Activated CD4-positive, alpha-beta T cell treated with anti-CD3 and anti-CD28 coated beads, Interleukin-2, amount 50 U/mL, for 4 hours (primary cell): ENCODE measurements around the gene UBAC2.

ENCODE experiments used
- DNase-seq, 2 experiments: peaks; one replicate each; pipeline ENCODE4 v3.0.0-alpha.2; 2020

UBAC2 gene, protein sequence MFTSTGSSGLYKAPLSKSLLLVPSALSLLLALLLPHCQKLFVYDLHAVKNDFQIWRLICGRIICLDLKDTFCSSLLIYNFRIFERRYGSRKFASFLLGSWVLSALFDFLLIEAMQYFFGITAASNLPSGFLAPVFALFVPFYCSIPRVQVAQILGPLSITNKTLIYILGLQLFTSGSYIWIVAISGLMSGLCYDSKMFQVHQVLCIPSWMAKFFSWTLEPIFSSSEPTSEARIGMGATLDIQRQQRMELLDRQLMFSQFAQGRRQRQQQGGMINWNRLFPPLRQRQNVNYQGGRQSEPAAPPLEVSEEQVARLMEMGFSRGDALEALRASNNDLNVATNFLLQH

DNA sequence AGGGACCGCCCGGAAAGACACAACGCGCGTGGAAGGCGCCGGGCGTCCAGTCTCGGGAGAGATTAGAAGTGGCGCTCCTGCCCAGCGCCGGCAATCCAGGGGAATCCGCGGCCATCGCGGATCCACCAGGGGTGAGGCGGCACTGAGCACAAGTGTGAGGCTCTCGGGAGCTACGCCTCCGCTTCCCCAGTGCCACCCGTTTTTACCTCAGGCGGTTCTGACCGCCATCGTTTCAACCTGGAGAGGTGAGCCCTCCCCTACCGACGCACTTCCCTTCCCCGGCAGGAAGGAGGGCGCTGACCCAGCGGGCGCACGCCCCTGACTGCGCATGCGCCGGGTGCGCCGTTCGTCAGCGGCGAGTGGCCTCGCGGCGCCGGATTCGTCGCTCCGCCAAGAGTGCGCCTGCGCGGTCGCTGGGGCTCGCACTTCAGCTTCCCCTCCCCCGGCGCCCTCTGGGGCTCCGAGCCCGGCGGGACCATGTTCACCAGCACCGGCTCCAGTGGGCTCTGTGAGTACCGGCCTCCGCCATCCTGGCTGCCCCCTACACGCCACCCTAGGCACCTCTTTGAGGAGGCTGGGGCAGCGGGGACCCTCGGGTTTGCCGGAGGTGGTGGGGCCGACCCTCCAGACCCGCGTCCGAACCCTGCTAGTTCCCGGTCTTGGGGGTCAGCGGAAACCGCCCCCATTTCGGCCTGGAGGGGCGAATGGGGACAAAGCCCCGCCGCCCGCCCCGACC is at the start of gene UBAC2:
Gene UBAC2, plus strand, starts transcription at position 423 of the 736 bp plus-strand sequence. Its CDS starts 55 bp downstream, at position 478.
- peak; percentile 92 to 94 for DNase-seq

DNA sequence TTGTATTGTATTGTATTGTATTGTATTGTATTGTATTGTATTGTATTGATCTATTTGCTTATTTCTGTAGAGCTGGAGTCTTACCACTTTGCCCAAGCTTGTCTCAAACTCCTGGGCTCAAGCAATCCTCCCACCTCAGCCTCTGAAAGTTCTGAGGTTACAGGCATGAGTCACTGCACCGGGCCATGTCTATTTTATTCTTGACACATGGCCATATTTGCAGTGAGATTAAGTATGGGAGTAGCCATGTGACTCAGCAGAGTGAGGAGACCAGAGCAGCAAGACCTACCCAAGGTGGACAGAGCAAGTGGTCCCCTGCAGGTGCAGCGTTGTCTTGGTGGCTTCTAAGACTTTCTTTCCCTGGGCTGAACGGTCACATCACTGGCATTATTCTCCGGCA is 49.1 kb upstream of the UBAC2 start:
- no peak for DNase-seq

DNA sequence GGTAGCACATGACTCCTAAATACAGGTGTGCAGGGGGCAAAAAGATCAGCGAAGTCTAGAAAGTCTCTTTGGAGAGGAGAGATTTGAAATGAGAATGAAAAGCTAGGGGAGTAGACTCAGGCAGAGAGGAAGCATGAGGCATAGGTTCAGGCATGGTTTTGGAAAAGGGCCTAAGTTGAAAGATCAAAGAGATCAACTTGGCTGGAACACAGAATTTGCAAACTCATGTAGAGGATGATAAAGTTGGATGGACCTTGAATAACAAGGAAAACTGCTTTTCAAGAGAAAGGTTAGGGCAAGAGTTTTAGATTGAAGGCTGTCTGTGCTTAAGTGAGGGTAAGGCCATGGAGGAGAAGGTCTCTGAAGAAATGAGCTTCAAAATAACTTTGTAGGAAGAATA is 47.4 kb upstream of the UBAC2 start:
- no peak for DNase-seq

DNA sequence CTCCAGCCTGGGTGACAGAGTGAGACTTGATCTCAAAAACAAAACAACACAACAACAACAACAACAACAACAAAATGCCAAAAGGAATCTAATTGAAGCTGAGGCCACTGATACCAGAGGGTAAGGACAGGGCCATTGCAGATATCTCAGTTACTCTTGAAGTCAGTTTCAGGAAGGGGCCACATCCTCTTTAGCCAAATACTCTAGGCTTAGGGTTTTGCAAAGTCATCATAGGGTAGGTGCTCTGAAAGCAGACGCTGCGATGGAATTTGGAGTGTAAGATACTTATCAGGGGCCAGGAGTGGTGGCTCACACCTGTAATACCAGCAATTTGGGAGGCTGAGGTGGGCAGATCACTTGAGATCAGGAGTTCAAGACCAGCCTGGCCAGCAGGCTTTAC is 46.6 kb upstream of the UBAC2 start:
- no peak for DNase-seq

DNA sequence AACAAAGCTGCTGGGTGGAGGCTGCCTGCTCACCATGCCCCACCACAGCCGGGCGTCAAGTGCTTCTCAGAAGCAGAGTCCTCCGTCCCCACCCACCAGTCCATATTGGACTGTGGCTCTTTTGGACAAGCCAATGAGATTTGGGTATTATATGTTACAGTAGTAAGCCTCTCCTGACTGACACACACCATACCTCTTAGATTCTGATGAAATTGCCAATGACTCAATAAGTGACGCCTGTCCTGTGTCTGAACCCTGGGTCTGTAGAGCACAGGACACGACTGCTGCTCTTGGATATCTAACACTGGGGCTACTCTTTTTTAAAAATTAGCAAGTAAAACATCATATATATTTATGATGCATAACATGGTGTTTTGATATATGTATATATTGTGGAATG is 44.8 kb upstream of the UBAC2 start:
- no peak for DNase-seq

DNA sequence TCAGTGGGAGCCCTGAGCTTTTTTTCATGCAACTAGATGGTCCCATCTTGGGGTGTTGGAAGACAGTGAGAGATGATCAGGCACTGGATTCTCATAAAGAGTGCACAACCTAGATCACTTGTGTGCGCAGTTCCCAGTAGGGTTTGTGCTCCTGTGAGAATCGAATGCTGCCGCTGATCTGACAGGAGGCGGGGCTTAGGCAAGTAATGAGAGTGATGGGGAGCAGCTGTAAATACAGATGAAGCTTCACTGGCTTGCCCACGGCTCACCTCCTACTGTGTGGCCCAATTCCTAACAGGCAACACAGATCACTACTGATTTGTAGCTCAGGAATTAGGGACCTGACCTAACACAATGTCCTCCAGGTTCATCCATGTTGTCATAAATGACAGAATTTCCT is 43.6 kb upstream of the UBAC2 start:
- DNase-seq, result no peak

DNA sequence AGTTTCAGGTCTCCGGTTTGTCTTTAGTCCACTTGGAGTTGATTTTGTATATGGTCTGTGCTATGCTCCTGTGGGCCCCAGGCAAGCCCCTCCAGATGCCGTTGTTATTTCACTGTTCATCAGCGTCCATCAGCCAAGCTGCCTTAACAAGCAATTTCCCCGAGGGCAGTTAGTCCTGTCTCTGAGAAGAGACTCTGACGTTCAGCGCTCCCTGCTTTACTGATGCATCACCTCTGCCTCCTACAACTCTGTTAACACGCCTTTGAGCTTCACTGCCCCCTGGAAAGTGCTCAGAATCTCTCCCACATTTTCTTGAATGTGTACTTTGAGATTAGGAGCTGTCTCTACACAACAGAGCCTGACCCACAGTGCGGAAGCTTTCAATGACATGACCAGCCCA is 41.8 kb upstream of the UBAC2 start:
- DNase-seq, result no peak

DNA sequence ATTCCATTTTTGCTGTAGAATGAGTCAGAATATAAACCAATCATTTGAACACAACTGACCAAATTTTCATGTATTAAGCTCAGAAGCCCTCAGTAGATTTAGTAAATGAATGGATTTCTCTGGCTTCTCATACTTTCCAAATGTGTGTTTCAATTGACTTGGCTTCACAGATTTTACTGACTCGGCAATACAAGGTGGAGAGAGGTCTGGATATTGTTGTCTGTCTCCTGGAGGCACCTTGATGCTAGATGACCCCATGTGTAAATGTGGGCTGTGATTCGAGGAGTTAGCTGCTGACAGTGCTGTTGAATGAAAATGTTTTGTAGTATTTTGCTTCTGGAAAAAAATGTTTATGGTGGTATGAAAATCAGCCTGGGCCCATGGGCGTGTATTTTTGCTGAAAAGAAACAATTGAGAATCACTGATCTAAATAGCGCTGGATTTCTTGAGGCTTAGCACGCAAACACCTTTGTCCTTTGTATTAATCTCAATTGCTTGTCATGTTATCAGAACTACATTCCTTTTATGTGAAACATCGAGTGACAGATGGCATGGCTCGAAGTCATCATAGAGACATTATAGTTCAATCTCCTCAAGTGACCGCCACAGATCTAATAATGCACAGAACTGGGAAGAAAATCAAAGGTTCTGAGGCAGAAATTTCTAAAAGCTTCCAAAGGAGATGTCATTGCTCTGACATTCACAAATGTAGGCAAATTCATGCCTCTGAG is 41.2 kb upstream of the UBAC2 start:
- DNase-seq, result no peak

DNA sequence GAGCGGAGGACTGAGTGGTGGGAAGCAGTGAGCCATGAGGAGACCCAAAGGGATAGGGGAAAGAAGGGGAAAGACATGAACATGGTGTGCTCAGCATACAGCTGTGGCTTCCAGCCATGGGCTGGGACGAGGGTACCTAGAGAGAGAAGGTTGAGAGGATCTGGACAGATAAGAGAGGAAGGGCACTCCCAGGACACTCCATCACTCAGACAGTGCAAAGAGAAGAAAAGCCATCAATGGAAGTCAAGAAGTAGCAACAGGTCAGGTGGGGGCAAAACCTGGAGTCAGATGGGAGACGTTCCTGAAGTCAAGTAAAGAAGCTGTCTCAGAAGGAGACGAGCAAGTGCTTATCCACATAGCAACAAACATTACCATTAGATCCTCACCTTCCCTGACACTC is 40.2 kb upstream of the UBAC2 start:
- no peak for DNase-seq

DNA sequence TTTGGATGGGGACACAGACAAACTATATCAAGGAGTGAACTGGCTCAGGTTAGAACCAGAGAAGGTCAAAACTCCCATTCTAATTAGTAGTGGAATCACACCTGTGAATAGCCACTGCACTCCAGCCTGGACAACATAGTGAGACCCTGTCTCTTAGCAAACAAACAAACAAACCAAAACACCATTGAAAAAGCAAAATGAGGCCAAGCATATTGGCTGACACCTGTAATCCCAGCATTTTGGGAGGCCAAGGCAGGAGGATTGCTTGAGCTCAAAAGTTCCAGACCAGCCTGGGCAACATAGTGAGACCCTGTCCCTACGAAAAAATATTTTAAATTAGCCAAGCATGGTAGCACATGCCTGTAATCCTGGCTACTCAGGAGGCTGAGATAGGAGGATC is 39.1 kb upstream of the UBAC2 start:
- no peak for DNase-seq

DNA sequence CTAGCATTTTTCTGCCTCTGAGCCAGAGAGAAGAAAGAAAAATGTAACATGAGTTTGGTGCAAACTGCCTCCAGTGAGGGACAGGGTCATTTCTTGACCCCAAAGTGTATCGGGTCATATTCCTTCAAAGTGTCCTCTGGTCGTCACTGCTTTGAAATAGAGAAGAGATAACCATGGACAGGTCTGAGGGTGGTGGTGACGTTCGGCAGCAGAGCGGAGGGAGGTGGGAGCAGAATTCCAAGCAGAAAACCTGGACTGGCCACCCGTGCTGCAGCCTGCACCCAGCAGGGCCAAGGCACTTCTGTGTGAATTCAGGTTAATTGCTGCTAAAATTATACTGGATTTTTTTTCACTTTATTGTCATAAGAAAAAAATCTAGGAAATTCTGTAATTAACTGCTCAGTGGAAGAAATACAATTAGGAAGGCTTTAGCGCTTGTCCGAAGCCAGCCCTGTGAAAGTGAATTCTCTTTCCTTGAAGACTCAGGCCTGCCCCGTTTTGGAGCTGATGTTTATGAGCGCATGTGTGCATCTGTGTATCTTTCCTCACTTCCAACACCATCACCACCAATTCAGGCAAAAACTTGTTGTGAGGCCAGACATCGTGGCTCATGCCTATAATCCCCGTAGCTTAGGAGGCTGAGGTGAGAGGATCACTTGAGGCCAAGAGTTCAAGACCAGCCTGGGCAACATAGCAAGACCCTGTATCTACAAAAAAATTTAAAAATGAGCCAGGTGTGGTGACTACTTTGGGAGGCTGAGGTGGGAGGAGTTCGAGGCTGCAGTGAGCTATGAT is 37.9 kb upstream of the UBAC2 start:
- no peak for DNase-seq

DNA sequence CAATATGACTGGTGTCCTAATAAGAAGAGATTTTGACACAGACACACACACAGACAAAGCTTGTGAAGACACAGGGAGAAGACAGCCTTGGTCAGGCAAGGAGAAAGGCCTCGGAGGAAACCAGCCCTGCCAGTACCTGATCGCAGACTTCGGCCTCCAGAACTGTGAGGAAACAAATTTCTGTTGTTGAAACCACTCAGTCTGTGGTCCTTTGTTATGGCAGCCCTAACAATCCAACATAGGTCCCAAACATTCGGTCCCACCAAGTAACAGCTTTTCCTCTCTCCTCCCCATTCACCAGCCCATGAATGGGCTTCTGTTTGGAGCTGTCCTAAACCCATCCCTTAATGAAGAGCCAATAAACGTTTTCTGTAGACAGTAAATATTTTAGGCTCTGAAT is 36.4 kb upstream of the UBAC2 start:
- DNase-seq, result no peak

DNA sequence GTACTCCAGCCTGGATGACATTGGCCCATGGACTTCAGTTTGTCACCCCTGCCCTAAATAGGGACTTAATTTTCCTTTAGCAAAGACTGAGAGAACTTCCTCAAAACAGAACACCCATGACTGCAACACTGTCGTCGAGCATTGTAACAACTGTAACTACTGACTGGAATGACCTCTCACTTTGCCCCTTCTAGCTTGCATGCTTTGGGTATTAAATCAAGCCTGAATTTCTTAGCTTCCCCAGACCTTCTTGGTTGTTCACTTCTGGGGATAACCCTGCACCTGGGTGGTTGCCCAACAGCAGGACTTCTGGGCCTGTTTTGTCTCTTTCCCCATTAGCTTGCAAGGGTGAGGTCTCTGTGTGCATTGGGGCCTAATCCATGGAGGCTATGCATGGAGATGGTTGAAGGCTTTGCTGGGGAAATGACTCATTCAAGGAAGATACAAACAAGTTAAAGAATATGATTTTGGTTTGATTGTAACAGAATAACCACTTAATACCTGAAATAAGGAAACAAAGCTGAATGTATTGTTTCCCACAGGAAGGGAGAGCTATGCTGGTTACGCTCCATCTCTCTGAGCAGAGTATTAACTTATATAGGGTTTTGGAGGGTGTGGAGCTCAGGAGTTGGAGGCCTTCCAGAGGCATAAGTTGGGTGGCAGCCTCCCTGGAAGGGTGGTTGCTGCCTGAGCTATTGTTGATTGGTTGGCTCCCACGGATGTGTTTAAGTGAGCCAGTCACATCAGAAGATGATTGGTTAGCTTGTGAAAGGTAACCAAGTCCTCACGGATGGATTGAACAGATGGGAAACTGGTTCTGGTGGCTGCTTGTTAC is 34.7 kb upstream of the UBAC2 start:
- no peak for DNase-seq

DNA sequence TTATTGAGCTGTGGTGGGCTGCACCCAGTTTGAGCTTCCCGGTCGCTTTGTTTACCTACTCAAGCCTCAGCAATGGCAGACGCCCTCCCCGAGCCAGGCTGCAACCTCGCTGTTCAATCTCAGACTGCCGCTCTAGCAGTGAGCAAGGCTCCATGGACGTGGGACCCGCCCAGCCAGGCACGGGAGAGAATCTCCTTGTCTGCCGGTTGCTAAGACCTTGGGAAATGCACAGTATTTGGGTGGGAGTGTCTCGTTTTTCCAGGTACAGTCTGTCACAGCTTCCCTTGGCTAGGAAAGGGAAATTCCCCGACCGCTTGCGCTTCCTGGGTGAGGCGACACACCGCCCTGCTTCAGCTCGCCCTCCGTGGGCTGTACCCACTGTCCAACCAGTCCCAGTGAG is 27.7 kb upstream of the UBAC2 start:
- DNase-seq, result no peak

DNA sequence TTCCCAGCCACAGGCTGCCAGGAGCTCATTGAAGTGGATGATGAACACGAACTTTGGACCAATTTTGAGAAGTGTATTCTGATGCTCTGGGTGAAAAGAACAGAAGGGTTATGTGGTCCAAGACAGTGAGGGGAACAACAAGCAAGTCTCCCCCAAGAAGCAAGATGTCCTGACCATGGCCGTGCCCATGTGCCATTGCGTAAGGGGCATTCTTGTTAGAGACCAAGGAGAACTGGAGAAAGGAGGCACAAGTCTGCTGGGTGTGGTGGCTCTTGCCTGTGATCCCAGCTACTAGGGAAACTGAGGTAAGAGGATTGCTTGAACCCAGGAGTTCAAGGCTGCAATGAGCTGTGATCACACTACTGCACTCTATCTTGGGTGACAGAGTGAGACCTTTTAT is 27.0 kb upstream of the UBAC2 start:
- no peak for DNase-seq

DNA sequence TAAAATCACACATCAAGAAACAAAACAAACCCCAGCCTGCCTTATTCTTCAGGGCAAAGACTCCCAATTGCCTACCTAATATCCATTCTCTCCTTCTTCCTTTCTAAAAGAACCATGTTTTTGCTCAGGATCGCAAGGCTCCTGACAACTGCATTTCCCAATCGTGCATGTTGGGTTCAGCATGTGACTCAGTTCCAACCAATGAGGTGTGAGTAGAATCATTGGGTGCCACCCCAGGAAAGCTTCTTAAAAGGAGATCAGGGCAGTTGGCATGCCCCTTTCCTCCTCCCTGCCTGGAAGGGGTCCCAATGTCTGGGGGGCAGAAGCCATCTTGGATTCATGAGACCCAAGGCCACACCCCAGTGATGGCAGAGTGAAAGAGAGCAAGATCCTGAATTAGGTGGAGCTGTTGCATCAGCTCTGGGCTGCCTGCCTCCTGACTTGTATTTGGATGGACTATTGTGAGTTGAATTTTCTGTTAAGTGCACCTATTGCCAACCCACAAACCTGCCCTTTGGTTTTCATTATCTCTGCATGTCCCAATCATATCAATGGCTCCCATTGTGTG is 26.0 kb upstream of the UBAC2 start:
- no peak for DNase-seq

DNA sequence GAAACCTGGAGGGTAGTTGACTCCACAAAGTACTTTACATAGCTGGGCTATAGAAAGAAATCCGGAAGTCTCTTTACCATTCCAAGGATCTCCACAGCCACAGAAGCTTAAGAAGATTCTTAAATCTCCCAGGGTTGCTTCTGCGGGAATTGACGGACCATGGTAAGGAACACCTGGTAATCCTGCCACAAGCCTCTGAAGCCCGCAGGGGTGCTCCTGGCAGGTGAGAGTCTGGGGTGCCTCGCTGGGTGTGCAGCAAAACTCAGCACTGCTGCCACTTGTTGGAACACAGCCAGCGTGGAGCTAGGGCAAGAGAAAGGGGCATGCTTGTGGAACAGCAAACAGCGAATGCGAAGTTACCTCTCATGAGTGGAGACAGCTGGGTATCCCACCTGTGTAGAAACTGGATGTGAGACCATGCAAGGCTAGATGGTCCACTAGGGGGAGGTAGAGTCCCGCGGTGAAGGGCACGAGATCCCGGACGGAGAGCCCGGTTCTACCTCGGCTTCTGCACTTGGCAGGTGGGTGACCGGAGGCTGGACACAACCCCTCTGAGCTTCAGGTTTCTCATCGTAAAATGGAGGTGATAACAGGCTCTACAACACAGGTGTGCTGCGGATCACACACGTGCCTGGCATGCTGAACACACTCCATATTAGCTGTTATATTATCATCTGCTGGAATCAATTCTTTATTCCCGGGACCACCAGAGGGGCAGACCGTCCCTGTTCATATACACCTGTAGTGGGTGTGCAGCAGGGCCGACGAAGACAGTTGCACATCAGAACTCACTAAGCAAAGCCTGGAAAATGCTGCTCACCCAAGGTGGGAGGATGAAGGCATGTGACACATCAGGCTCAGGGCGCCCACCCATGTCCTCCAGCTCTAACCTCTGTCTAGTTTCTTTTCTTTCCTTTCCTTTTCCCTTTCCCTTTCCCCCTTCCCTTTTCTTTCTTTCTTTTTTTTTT is 24.1 kb upstream of the UBAC2 start:
- peak; percentile 77 to 84 for DNase-seq

DNA sequence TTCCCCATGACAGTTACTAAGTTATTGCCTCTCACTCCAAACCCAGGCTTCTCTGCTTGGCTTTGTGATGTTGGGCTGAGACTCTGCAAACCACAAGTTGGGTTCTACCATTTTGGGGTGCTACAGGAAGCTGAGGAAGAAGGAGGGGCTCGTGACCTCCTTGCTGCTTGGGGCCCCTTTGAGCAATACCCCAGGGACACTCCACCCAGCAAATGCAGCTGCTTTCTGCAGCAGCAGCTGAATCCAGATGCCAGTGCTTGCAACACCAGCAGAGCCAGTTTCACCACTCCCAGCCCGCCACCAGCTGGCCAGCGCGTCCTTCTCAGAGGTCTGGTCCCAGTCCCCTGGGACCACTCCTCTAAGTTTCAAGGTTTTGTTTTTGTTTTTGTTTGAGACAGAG is 22.0 kb upstream of the UBAC2 start:
- no peak for DNase-seq

DNA sequence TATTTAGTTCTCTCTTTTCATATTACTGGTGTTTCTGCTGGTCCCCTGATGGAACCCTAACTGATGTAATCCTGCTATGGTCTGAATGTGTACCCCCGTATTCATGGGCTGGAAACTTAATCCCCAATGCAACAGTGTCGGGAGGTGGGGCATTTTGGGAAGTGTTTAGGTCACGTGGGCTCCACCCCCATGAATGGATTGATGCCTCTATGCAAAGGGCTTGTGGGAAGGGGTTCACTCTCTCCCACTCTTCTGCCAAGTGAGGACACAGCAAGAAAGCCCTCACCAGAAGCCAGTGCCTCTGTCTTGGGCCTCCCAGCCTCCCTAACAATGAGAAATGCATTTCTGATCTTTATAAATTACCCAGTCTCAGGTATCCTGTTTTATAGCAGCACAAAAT is 21.2 kb upstream of the UBAC2 start:
- no peak for DNase-seq

DNA sequence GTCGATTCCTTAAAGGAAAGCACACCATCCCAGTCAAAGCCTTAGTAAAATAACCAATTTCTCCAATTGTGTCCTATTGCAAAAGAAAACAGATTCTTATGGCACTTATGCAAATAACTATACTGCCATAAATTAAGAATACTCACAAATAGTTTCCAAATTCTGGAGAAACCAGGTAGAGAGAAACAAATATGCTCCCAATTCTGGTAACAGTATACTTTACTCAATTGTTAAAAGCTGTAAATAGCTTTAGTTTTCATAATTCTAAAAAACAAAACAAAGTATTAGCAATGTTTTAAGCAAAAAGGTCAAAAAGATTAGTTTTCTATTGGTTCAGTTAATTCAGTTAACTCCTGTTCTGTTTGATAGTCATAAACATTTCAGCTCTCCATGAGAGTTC is 18.2 kb upstream of the UBAC2 start:
- DNase-seq, result no peak

DNA sequence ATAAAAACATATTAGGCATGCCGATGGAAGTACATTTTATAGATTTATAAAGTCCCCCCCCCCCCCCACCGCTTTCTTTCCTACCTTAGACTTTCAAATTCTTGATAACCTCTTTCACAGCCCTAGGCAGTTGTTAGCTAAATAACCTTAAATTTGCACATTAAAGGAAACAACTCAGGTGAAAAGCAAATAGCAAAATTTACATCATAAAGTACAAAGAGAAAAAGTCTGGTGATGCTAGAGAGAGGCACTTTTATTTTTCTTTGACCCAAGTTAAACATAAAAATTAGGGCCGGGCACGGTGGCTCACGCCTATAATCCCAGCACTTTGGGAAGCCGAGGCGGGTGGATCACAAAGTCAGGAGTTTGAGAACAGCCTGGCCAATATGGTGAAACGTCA is 15.0 kb upstream of the UBAC2 start:
- DNase-seq, result no peak
